ENCODE measurements around the gene BARD1. TPM values are rescaled to one million over a fixed set of nuclear protein-coding genes. Genes with fewer than 3 reads are reported as not detected.
"Not testable (repeated sequence)": the region's sequence is repeated elsewhere in the genome, so short reads cannot be mapped to it uniquely, and the experiment has no call there.

BARD1 gene
- total RNA-seq, 1 donor from 2014 or later: 17.0 TPM

DNA sequence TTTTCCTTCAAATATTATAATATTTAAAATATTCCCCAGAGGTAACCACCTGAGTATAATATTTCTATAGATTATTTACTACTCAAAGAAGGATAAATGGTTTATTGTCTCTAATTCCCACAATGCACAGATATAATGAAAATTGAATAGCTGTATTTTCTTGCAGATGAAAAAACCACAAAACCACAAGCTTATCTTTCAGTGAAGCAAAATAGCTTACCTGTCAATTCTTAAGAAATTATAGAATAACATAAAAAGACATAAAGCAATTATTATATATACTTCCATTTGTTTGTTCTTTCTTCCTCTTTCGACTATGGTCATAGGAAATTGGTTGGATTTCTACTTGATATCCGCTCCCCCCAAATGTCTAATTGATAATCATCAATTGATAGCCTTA, 98.8 kb downstream of the BARD1 start:
- no peak overlapping the region for H3K4me3 Mint-ChIP-seq (ENCODE audit: unreplicated experiment)
- H3K36me3 Mint-ChIP-seq (ENCODE audit: unreplicated experiment): no peaks in the 10 kb centered on the region
- TF ChIP-seq, protein P1, sequence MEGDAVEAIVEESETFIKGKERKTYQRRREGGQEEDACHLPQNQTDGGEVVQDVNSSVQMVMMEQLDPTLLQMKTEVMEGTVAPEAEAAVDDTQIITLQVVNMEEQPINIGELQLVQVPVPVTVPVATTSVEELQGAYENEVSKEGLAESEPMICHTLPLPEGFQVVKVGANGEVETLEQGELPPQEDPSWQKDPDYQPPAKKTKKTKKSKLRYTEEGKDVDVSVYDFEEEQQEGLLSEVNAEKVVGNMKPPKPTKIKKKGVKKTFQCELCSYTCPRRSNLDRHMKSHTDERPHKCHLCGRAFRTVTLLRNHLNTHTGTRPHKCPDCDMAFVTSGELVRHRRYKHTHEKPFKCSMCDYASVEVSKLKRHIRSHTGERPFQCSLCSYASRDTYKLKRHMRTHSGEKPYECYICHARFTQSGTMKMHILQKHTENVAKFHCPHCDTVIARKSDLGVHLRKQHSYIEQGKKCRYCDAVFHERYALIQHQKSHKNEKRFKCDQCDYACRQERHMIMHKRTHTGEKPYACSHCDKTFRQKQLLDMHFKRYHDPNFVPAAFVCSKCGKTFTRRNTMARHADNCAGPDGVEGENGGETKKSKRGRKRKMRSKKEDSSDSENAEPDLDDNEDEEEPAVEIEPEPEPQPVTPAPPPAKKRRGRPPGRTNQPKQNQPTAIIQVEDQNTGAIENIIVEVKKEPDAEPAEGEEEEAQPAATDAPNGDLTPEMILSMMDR (IDR thresholded peaks at IDR 0.05): no peak
- H3K27ac Mint-ChIP-seq (ENCODE audit: unreplicated experiment): no peak overlapping the region
- DNase-seq (ENCODE audit: extremely low spot score, unreplicated experiment): no peak
- H3K27me3 Mint-ChIP-seq (ENCODE audit: unreplicated experiment): no peaks in the 10 kb centered on the region
- H3K4me1 Mint-ChIP-seq (ENCODE audit: unreplicated experiment): no peaks in the 10 kb centered on the region
- no peaks in the 10 kb centered on the region for H3K9me3 Mint-ChIP-seq (ENCODE audit: unreplicated experiment)

DNA sequence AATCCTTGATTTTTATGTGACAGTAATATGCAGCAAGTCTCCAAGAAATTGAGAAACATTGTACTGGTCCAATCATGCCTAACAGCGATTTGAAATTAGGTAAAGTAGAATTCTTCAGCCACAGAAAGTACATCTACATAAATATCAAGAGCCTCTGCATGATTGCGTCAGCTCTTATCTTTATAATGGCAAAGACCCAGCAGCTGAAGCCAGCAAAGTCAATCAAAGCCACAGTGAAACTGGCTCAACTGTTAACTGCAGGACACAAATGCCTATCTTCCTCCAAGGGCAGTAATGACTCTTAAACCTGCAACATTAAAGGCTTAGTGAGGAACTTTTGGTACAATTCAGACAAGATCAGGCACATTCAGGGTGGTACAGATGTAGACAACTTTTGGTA, 102.5 kb downstream of the BARD1 start:
- Mint-ChIP-seq H3K27ac (ENCODE audit: unreplicated experiment) (no peak overlapping the region), H3K4me3 (ENCODE audit: unreplicated experiment) (no peak overlapping the region), H3K27me3 (ENCODE audit: unreplicated experiment) (no peaks in the 10 kb centered on the region), H3K36me3 (ENCODE audit: unreplicated experiment) (peaks cover 2% of the 10 kb centered on the region), H3K9me3 (ENCODE audit: unreplicated experiment) (peaks cover 16% of the 10 kb centered on the region), H3K4me1 (ENCODE audit: unreplicated experiment) (no peaks in the 10 kb centered on the region)
- TF ChIP-seq, protein P1 (IDR thresholded peaks at IDR 0.05): no peak
- no peak for DNase-seq (ENCODE audit: extremely low spot score, unreplicated experiment)

DNA sequence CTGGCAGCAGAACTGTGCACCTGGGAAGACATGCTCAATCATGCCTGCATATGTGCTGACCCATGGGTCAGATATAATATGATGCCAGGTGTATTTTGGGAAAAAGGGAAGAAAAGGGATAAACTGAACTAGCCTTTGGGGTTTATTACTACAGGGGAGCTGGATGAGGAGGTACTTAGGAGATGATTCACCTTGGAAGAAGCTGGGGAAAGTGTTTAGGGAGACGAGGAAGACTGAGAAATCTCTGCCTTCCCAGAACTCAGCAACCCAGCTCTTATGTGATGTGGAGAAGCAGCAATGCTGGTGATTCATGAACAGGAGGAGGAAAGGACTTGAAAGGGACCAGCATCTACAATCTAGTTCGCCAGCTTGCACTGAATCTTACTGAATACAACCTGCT, 110.2 kb downstream of the BARD1 start:
- Mint-ChIP-seq H3K4me1 (ENCODE audit: unreplicated experiment) (peaks cover 3% of the 10 kb centered on the region), H3K27ac (ENCODE audit: unreplicated experiment) (no peak overlapping the region)
- no peak for DNase-seq (ENCODE audit: extremely low spot score, unreplicated experiment)

DNA sequence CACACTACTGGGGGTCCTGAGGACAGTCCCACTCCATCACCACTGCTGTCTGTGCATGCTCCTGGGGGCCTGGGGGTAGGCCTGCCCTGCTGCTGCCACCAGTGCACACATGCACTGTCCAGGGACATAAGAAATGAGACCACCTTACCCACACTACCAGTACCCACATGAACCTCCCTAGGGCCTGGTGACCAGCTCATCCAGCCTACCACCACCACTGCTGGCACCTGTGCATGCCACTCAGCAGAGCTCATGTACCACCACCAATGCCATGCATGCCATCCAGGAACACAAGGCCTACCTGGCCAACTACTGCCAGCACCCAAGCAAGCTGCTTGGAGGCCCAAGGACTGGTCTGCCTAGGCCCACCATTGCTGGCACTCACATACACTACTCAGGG, 112.8 kb downstream of the BARD1 start:
- H3K4me1 Mint-ChIP-seq (ENCODE audit: unreplicated experiment): peaks cover 3% of the 10 kb centered on the region
- no peaks in the 10 kb centered on the region for H3K27me3 Mint-ChIP-seq (ENCODE audit: unreplicated experiment)
- H3K36me3 Mint-ChIP-seq (ENCODE audit: unreplicated experiment): peaks cover 12% of the 10 kb centered on the region
- TF ChIP-seq, protein P1 (IDR thresholded peaks at IDR 0.05): no peak
- no peak overlapping the region for H3K4me3 Mint-ChIP-seq (ENCODE audit: unreplicated experiment)
- no peak overlapping the region for H3K27ac Mint-ChIP-seq (ENCODE audit: unreplicated experiment)
- peaks cover 20% of the 10 kb centered on the region for H3K9me3 Mint-ChIP-seq (ENCODE audit: unreplicated experiment)
- no peak for DNase-seq (ENCODE audit: extremely low spot score, unreplicated experiment)

More for the DNA sequence above, 110.2 kb downstream of the BARD1 start:
- Mint-ChIP-seq H3K36me3 (ENCODE audit: unreplicated experiment) (peaks cover 8% of the 10 kb centered on the region), H3K4me3 (ENCODE audit: unreplicated experiment) (no peak overlapping the region), H3K27me3 (ENCODE audit: unreplicated experiment) (no peaks in the 10 kb centered on the region), H3K9me3 (ENCODE audit: unreplicated experiment) (peaks cover 22% of the 10 kb centered on the region)
- TF ChIP-seq, protein P1 (IDR thresholded peaks at IDR 0.05): no peak

DNA sequence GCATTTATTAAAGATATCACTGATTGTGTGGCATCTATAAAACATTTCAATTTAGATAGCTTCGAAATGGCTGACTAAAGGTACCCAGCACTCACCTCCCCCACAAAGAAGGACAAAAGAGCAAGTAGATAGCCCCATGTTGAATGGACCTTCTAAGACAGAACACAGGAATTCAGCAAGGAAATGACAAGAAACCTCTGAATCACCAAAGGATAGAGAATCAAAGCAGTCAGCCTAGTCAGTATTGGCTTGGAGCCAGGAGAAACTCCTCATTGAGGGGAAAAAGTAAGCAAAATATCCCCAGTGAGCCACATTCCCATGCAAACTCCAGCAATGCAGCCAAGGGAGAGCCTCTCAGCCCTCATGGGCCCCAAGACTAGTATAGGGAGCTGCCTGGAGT, 113.7 kb downstream of the BARD1 start:
- H3K4me1 Mint-ChIP-seq (ENCODE audit: unreplicated experiment): peaks cover 3% of the 10 kb centered on the region
- H3K9me3 Mint-ChIP-seq (ENCODE audit: unreplicated experiment): peaks cover 13% of the 10 kb centered on the region
- no peak overlapping the region for H3K4me3 Mint-ChIP-seq (ENCODE audit: unreplicated experiment)
- TF ChIP-seq, protein P1 (IDR thresholded peaks at IDR 0.05): no peak
- H3K27ac Mint-ChIP-seq (ENCODE audit: unreplicated experiment): no peak overlapping the region
- H3K36me3 Mint-ChIP-seq (ENCODE audit: unreplicated experiment): peaks cover 8% of the 10 kb centered on the region
- H3K27me3 Mint-ChIP-seq (ENCODE audit: unreplicated experiment): no peaks in the 10 kb centered on the region
- no peak for DNase-seq (ENCODE audit: extremely low spot score, unreplicated experiment)

DNA sequence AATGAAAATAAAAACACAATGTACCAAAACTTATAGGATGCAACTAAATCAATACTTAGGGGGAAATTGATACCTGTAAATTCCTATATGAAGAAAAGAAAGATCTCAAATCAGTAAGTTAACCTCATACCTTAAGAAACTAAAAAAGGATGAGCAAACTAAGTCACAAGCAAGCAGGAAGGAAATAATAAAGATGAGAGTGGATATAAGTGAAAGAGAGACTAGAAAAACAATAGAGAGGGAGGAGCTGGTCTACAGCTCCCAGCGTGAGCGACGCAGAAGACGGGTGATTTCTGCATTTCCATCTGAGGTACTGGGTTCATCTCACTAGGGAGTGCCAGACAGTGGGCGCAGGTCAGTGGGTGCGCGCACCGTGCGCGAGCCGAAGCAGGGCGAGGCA, 125.9 kb downstream of the BARD1 start:
- not testable (repeated sequence) for H3K27ac Mint-ChIP-seq (ENCODE audit: unreplicated experiment)

More for the DNA sequence above, 125.9 kb downstream of the BARD1 start:
- not testable (repeated sequence) for H3K27me3 Mint-ChIP-seq (ENCODE audit: unreplicated experiment); DNase-seq (ENCODE audit: extremely low spot score, unreplicated experiment); H3K36me3 Mint-ChIP-seq (ENCODE audit: unreplicated experiment)
- Mint-ChIP-seq H3K4me3 (ENCODE audit: unreplicated experiment) (peak overlapping the region; percentile 71), H3K9me3 (ENCODE audit: unreplicated experiment) (peaks cover 21% of the 10 kb centered on the region), H3K4me1 (ENCODE audit: unreplicated experiment) (peaks cover 12% of the 10 kb centered on the region)
